ENCODE data around the gene PNKD. TPM values are rescaled to one million over a fixed set of nuclear protein-coding genes. Genes with fewer than 3 reads are reported as not detected.

PNKD gene
- total RNA-seq, 1 experiment from 2014 or later, result 58.1 TPM

GRCh38 chr2:218345491-218346236 is 75.3 kb downstream of the PNKD start:
- Histone ChIP-seq H3K27me3 (ENCODE audit: insufficient read depth, low read length) (no peaks in the 10 kb centered on the region), H3K27ac (ENCODE audit: low read depth, low read length) (no peak overlapping the region), H2AFZ (ENCODE audit: low read depth, low read length, poor library complexity, severe bottlenecking) (no peak overlapping the region), H3K79me2 (ENCODE audit: insufficient read depth, low read length) (no peaks in the 10 kb centered on the region), H3K4me3 (replicated peaks in 1 of 2; ENCODE audit: low read depth in 1 of 2, low read length in 2 of 2) (no peak overlapping the region), H3K4me1 (ENCODE audit: control insufficient read depth in 1 of 2, insufficient read depth in 2 of 2, low read length in 2 of 2) (no peaks in the 10 kb centered on the region), H3K9me3 (ENCODE audit: control insufficient read depth in 1 of 2, insufficient read depth in 1 of 2, low read depth in 1 of 2, low read length in 2 of 2) (no peaks in the 10 kb centered on the region), H4K20me1 (ENCODE audit: insufficient read depth) (no peaks in the 10 kb centered on the region), H3K9ac (ENCODE audit: low read length) (no peak overlapping the region), H3K4me2 (ENCODE audit: low read length) (no peak overlapping the region), H3K36me3 (ENCODE audit: control insufficient read depth in 1 of 2, insufficient read depth in 2 of 2, low read length in 2 of 2) (no peaks in the 10 kb centered on the region), H3K9me2 (ENCODE audit: insufficient read depth) (no peaks in the 10 kb centered on the region)
- BruUV-seq (replicated peaks), result no TSS peak
- intact Hi-C loops (cut with micrococcal nuclease), result no loop called here
- ChIA-PET RAD21 (ENCODE audit: low non-redundant PET in 1 of 2, low total read pairs in 2 of 2, uncharacterized antibody in 2 of 2, unreplicated experiment in 2 of 2) (interaction anchor here in 1 of 2 experiments (0.6 kb wide), 1 partner anchor 1771 kb away, joined by 3 read pairs; no protein-coding TSS in a partner anchor), CTCF (interaction anchor here (1.1 kb wide), 1 partner anchor 12 kb away, joined by 3 read pairs; no protein-coding TSS in a partner anchor), POLR2A (no interaction called here)
- TF ChIP-seq SRF (IDR thresholded peaks at IDR 0.05; ENCODE audit: low read depth), result no peak
- no peak for TF ChIP-seq MAX (IDR thresholded peaks at IDR 0.05)
- no peak for TF ChIP-seq ELF1 (IDR thresholded peaks at IDR 0.05; ENCODE audit: borderline replicate concordance, low read depth)
- DNase-seq (ENCODE audit: low read depth, low spot score) (no peak), ATAC-seq (no peak)

DNA sequence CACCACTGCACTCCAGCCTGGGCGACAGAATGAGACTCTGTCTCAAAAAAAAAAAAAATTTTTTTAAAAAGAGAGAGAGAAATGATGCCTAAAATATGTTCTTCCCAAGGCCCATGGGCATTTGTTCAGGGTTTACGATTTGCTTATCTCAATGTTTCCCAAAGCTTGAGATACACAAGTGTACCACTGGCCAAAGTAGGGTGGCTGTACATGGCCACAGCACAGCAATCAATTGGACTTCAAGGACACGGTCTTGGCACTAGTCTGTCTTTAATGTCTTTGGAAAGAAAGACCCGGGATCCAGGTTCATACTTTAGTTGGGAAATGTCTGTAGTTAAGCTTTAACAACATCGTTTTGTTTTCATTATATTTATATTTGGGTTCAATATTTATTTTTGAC is 76.9 kb downstream of the PNKD start:
- no peak overlapping the region for H3K4me3 ChIP-seq (replicated peaks in 1 of 2; ENCODE audit: low read depth in 1 of 2, low read length in 2 of 2)
- no peaks in the 10 kb centered on the region for H3K27me3 ChIP-seq (ENCODE audit: insufficient read depth, low read length)
- no peaks in the 10 kb centered on the region for H3K79me2 ChIP-seq (ENCODE audit: insufficient read depth, low read length)
- H3K9me2 ChIP-seq (ENCODE audit: insufficient read depth), result no peaks in the 10 kb centered on the region
- H2AFZ ChIP-seq (ENCODE audit: low read depth, low read length, poor library complexity, severe bottlenecking), result no peak overlapping the region
- RAD21 ChIA-PET (ENCODE audit: low non-redundant PET in 1 of 2, low total read pairs in 2 of 2, uncharacterized antibody in 2 of 2, unreplicated experiment in 2 of 2), result no interaction called here
- BruUV-seq (replicated peaks), result no TSS peak
- intact Hi-C loops (cut with micrococcal nuclease), result no loop called here
- H3K4me1 ChIP-seq (ENCODE audit: control insufficient read depth in 1 of 2, insufficient read depth in 2 of 2, low read length in 2 of 2), result no peaks in the 10 kb centered on the region
- ATAC-seq (no peak), DNase-seq (ENCODE audit: low read depth, low spot score) (no peak)
- no peaks in the 10 kb centered on the region for H3K36me3 ChIP-seq (ENCODE audit: control insufficient read depth in 1 of 2, insufficient read depth in 2 of 2, low read length in 2 of 2)
- H3K9ac ChIP-seq (ENCODE audit: low read length), result no peak overlapping the region
- H3K27ac ChIP-seq (ENCODE audit: low read depth, low read length), result no peak overlapping the region
- CTCF ChIA-PET, result interaction anchor here (1.1 kb wide), 1 partner anchor 10 kb away, joined by 3 read pairs; no protein-coding TSS in a partner anchor
- peaks cover 0 to 3% of the 10 kb centered on the region in 2 experiments; a peak in 1 of 4 replicates for H3K9me3 ChIP-seq (ENCODE audit: control insufficient read depth in 1 of 2, insufficient read depth in 1 of 2, low read depth in 1 of 2, low read length in 2 of 2)
- POLR2A ChIA-PET, result no interaction called here
- H4K20me1 ChIP-seq (ENCODE audit: insufficient read depth), result no peaks in the 10 kb centered on the region
- no peak overlapping the region for H3K4me2 ChIP-seq (ENCODE audit: low read length)
- no peak for TF ChIP-seq EGR1 (IDR thresholded peaks at IDR 0.05; ENCODE audit: low read depth)
- TF ChIP-seq, protein P1, sequence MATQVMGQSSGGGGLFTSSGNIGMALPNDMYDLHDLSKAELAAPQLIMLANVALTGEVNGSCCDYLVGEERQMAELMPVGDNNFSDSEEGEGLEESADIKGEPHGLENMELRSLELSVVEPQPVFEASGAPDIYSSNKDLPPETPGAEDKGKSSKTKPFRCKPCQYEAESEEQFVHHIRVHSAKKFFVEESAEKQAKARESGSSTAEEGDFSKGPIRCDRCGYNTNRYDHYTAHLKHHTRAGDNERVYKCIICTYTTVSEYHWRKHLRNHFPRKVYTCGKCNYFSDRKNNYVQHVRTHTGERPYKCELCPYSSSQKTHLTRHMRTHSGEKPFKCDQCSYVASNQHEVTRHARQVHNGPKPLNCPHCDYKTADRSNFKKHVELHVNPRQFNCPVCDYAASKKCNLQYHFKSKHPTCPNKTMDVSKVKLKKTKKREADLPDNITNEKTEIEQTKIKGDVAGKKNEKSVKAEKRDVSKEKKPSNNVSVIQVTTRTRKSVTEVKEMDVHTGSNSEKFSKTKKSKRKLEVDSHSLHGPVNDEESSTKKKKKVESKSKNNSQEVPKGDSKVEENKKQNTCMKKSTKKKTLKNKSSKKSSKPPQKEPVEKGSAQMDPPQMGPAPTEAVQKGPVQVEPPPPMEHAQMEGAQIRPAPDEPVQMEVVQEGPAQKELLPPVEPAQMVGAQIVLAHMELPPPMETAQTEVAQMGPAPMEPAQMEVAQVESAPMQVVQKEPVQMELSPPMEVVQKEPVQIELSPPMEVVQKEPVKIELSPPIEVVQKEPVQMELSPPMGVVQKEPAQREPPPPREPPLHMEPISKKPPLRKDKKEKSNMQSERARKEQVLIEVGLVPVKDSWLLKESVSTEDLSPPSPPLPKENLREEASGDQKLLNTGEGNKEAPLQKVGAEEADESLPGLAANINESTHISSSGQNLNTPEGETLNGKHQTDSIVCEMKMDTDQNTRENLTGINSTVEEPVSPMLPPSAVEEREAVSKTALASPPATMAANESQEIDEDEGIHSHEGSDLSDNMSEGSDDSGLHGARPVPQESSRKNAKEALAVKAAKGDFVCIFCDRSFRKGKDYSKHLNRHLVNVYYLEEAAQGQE (IDR thresholded peaks at IDR 0.05; ENCODE audit: low read depth), result no peak
- no peak for TF ChIP-seq SIN3A (IDR thresholded peaks at IDR 0.05; ENCODE audit: low read depth)
- TF ChIP-seq CBX3 (IDR thresholded peaks at IDR 0.05; ENCODE audit: low read depth), result no peak
- no peak for TF ChIP-seq ZNF274 (IDR thresholded peaks at IDR 0.05; ENCODE audit: low read depth, low read length)
- TF ChIP-seq EZH2 (IDR thresholded peaks at IDR 0.05), result no peak
- TF ChIP-seq RAD21 (IDR thresholded peaks at IDR 0.05; ENCODE audit: low read depth), result no peak
- TF ChIP-seq ELF1 (IDR thresholded peaks at IDR 0.05; ENCODE audit: borderline replicate concordance, low read depth), result no peak
- no peak for TF ChIP-seq SP1 (IDR thresholded peaks at IDR 0.05; ENCODE audit: low read depth)
- no peak for TF ChIP-seq YY1 (IDR thresholded peaks at IDR 0.05; ENCODE audit: extremely low read depth, insufficient replicate concordance, low read depth, low read length)
- TF ChIP-seq ZFX (IDR thresholded peaks at IDR 0.05), result no peak
- no peak for TF ChIP-seq TCF7L2 (IDR thresholded peaks at IDR 0.05; ENCODE audit: borderline replicate concordance, extremely low read depth, insufficient read depth, insufficient read length)
- no peak for TF ChIP-seq POLR2AphosphoS5 (IDR thresholded peaks at IDR 0.05; ENCODE audit: low read depth, low read length)
- no peak for TF ChIP-seq MAX (IDR thresholded peaks at IDR 0.05)
- TF ChIP-seq JUND (IDR thresholded peaks at IDR 0.05), result no peak
